AG09309 (cell line): ENCODE results near the gene STK39.

Source experiments
- DNase-seq: peaks from one replicate; pipeline ENCODE4 v3.0.0-alpha.2; 2010; ENCODE audit warnings: low read depth
- H3K4me3 ChIP-seq: 2 replicates; pipeline ENCODE4 v1.5.1; 2011; ENCODE audit warnings: mild to moderate bottlenecking, low read depth, low read length, moderate library complexity; ENCODE audit not compliant: control insufficient read depth
- TF ChIP-seq, protein P1 (sequence below): IDR thresholded peaks from 2 replicates; pipeline ENCODE4 v1.5.1; 2011; ENCODE audit warnings: mild to moderate bottlenecking, low read depth, low read length, inconsistent platforms; ENCODE audit not compliant: insufficient read depth, control insufficient read depth; ENCODE audit errors: missing control alignments

Gene STK39

DNA sequence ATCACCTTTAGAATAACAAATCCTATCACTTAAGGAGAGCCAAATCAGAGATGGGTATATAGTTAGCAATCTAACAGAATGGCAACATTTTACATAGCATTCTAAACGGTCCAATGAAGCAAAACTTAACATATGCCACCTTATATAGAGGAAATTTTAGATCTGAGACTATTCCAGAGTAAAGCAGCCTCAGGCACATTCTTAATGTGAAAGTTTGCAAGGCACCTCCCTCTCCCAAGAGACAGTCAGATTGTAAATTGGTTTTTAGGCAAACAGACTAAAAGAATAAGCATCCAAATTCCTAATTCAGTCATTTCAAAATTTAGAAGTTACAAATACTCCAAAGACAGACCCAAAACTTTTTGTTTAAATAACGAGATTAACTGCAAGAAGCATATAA is 292.9 kb downstream of the STK39 start:
- DNase-seq = no peak
- no peak overlapping the region for H3K4me3 ChIP-seq
- TF ChIP-seq, protein P1, sequence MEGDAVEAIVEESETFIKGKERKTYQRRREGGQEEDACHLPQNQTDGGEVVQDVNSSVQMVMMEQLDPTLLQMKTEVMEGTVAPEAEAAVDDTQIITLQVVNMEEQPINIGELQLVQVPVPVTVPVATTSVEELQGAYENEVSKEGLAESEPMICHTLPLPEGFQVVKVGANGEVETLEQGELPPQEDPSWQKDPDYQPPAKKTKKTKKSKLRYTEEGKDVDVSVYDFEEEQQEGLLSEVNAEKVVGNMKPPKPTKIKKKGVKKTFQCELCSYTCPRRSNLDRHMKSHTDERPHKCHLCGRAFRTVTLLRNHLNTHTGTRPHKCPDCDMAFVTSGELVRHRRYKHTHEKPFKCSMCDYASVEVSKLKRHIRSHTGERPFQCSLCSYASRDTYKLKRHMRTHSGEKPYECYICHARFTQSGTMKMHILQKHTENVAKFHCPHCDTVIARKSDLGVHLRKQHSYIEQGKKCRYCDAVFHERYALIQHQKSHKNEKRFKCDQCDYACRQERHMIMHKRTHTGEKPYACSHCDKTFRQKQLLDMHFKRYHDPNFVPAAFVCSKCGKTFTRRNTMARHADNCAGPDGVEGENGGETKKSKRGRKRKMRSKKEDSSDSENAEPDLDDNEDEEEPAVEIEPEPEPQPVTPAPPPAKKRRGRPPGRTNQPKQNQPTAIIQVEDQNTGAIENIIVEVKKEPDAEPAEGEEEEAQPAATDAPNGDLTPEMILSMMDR = no peak

DNA sequence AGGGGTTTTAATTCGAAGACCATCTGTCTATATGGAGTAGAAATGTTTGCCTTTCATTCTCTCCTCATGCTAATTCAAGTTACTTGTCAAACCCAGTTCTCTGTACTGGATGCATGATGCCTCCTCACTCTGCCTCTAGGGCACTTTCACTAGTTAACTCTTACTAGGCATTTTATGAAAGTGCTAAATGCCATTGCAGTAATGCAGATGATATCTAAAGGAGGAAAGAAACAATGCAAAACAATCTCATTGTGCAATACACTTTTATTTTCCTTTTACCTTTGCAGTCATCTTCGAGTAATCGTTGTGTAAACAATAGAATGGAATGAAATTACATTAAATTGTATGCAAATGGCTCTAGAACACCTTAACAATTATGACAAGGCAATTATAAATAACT is 293.6 kb downstream of the STK39 start:
- H3K4me3 ChIP-seq = no peak overlapping the region
- TF ChIP-seq, protein P1 = no peak
- no peak for DNase-seq

DNA sequence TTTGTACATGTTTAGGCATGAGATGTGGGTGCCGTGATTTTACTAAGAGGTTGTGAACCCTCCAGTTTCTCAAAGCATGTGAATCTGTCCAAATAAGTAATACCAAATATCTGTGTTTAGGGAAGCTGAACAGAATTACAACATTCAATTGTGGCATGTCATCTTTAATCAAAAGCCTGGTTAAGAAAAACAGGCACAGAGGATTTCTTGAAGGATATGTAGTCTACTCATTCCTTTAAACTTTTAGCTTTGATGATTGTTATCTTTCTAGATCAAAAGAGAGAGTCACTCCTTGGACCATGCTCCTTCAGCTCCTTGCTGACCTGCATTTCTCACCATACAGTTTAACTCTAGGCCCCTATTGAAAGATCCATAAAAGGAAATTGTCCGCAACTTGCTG is 296.8 kb downstream of the STK39 start:
- no peak overlapping the region for H3K4me3 ChIP-seq
- DNase-seq = no peak
- TF ChIP-seq, protein P1 = no peak

DNA sequence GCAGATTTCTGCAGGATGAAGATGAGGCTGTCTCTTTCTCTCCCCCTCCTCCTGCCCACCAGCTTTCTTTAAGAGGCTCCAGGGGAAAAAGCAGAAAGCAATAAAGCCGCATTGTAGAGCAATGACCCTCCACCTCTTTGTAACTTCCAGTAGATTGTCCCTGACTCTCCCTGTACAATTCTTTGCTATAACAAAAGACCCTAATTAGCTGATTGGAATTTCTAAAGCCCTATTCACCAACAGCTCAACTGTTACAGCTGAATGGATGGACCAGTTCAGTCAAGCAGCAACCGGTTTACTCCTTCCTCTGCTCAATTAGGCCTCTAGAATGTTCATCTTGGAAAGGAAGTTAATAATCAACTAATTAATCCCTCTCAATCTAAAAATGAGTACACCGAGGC is 301.0 kb downstream of the STK39 start:
- TF ChIP-seq, protein P1 = no peak
- no peak overlapping the region for H3K4me3 ChIP-seq
- no peak for DNase-seq

DNA sequence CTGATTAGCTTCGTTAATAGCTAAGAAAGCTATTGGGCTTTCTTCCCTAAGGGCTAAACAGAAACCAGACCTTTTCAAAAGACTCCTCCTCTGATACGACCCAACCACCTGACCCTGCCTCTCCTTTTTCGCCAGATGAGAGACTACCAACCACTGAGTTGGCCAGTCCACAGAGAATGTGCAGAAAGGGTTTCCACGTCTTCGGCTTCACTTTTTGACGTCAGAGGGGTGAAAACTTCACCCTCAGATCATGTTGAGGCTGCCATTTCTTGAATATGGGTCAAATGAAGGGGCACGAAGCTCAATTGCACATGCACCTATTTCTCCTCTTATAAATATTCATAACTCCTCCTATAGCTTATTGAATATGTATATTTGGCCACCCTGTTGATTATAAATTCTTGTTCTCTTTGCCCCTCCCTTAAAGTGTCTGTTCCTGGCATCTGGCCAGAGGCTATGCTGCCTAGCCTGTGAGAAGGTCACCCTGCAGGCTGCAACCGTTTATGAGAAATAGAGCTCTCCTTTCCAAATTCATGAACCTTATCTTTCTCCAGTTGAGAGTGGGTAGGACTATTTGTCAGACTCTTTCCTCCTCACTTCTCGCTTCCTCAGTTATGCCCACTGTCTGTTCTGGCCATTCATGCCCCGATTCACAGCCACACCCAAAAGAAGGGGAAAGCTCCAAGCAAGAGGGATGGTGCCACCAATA is 301.6 kb downstream of the STK39 start:
- no peak overlapping the region for H3K4me3 ChIP-seq
- TF ChIP-seq, protein P1 = no peak
- no peak for DNase-seq

DNA sequence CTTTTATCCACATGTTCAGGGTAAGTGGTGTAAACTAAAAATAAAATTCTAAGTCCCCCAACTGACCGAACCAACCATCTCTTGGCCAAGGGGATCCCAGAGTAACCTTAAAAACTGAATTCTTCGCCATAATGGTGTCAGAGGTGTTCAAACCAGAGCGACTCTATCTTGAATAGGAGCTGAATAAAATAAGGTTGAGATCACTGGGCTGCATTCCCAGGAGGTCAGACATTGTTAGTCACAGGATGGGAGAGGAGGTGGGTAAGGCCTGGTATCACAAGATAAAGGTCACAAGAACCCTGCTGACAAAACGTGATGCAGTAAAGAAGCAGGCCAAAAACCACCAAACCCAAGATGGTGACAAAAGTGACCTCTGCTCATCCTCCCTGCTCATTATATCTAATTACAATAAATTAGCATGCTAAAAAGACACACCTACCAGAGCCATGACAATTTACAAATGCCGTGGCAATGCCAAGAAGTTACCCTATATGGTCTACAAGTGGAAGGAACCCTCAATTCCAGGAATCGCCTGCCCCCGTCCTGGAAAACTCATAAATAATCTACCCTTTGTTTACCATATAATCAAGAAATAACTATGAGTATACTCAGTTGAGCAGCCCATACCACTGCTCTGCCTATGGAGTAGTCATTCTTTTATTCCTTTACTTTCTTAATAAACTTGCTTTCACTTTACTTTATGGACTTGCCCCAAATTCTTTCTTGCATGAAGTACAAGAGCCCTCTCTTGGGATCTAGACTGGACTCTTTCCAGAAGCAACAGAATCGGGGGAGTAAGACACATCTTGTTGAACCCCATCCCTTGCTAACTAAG is 302.4 kb downstream of the STK39 start:
- DNase-seq = no peak
- TF ChIP-seq, protein P1 = no peak
- no peak overlapping the region for H3K4me3 ChIP-seq
